Type B pancreatic cell (in vitro differentiated cells): Measurements from ENCODE around the gene POMGNT2. TPM values are rescaled to one million over a fixed set of nuclear protein-coding genes. Genes with fewer than 3 reads are reported as not detected.

Experiments
- DNase-seq: peaks from one replicate; pipeline ENCODE4 v3.0.0; 2021; ENCODE audit warnings: mixed read lengths; ENCODE audit not compliant: unreplicated experiment; ENCODE audit errors: extremely low spot score
- H3K27ac Mint-ChIP-seq: 2 replicates; pipeline ENCODE4 v1.8.0; 2021; ENCODE audit warnings: mild to moderate bottlenecking, mixed read lengths
- H3K27me3 Mint-ChIP-seq: 2 replicates; pipeline ENCODE4 v1.8.0; 2021; ENCODE audit warnings: mixed read lengths
- H3K36me3 Mint-ChIP-seq: 2 replicates; pipeline ENCODE4 v1.8.0; 2021; ENCODE audit warnings: mixed read lengths
- H3K4me1 Mint-ChIP-seq: one replicate; pipeline ENCODE4 v1.8.0; 2021; ENCODE audit warnings: mixed read lengths; ENCODE audit not compliant: unreplicated experiment
- H3K4me3 Mint-ChIP-seq: 2 replicates; pipeline ENCODE4 v1.8.0; 2021; ENCODE audit warnings: mild to moderate bottlenecking, mixed read lengths
- H3K9me3 Mint-ChIP-seq: 2 replicates; pipeline ENCODE4 v1.8.0; 2021; ENCODE audit warnings: mixed read lengths
- CTCF ChIP-seq: fragments of 200-600 bp; sonication (generic); conservative IDR thresholded peaks from 2 replicates; pipeline ENCODE4 v1.5.0; 2021; ENCODE audit warnings: antibody characterized with exemption, mild to moderate bottlenecking
- total RNA-seq: library from RNA; stranded (reverse); gene quantifications from 2 replicates; pipeline ENCODE4 v1.2.1, GENCODE V29; 2021; ENCODE audit warnings: low replicate concordance

Gene POMGNT2
- total RNA-seq, 1 donor from 2014 or later = 15.7 TPM

- Mint-ChIP-seq H3K27me3 (no peaks in the 10 kb centered on the region), H3K36me3 (no peaks in the 10 kb centered on the region), H3K4me1 (no peaks in the 10 kb centered on the region), H3K27ac (no peak overlapping the region), H3K4me3 (no peak overlapping the region), H3K9me3 (no peaks in the 10 kb centered on the region)
- no peak for TF ChIP-seq CTCF
- no peak for DNase-seq
Measured at GRCh38 chr3:43098761-43099160, 7.1 kb downstream of the POMGNT2 start.

GRCh38 chr3:43097400-43098080, 8.3 kb downstream of the POMGNT2 start:
- Mint-ChIP-seq H3K9me3 (no peaks in the 10 kb centered on the region), H3K27me3 (no peaks in the 10 kb centered on the region), H3K27ac (no peak overlapping the region), H3K4me1 (no peaks in the 10 kb centered on the region), H3K4me3 (no peak overlapping the region), H3K36me3 (no peaks in the 10 kb centered on the region)
- no peak for TF ChIP-seq CTCF
- DNase-seq = no peak

DNA sequence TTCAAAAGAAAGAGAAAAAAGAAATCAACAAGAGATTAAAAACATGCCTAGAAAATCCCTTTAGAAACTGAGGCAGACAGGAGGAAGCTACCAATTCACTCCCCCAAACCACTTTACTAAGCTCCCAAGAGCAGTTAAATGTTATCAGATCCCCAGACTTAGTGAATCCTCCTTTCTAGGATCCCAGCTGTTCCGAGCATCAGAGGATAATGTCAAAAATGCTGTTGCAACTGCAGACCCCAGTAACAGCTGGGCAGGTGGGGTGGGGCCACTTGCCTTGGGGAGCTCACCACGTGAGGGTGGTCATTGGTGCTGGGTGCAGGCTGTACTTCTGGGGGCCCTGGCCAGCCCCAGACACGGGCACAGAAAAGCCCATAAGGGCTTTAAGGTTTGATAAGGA, 9.1 kb downstream of the POMGNT2 start:
- H3K36me3 Mint-ChIP-seq = no peaks in the 10 kb centered on the region
- no peak overlapping the region for H3K4me3 Mint-ChIP-seq
- H3K27ac Mint-ChIP-seq = no peak overlapping the region
- no peaks in the 10 kb centered on the region for H3K4me1 Mint-ChIP-seq
- H3K9me3 Mint-ChIP-seq = no peaks in the 10 kb centered on the region
- DNase-seq = no peak
- no peak for TF ChIP-seq CTCF
- no peaks in the 10 kb centered on the region for H3K27me3 Mint-ChIP-seq

- no peaks in the 10 kb centered on the region for H3K36me3 Mint-ChIP-seq
- no peaks in the 10 kb centered on the region for H3K4me1 Mint-ChIP-seq
- DNase-seq = no peak
- H3K27me3 Mint-ChIP-seq = no peaks in the 10 kb centered on the region
- no peak overlapping the region for H3K4me3 Mint-ChIP-seq
- no peaks in the 10 kb centered on the region for H3K9me3 Mint-ChIP-seq
- no peak for TF ChIP-seq CTCF
- H3K27ac Mint-ChIP-seq = no peak overlapping the region
Measured at GRCh38 chr3:43095370-43095769, 10.5 kb downstream of the POMGNT2 start.

- Mint-ChIP-seq H3K36me3 (no peaks in the 10 kb centered on the region), H3K4me3 (no peak overlapping the region), H3K9me3 (no peaks in the 10 kb centered on the region), H3K27ac (no peak overlapping the region), H3K27me3 (no peaks in the 10 kb centered on the region), H3K4me1 (no peaks in the 10 kb centered on the region)
- DNase-seq = no peak
- TF ChIP-seq CTCF = no peak
Measured at GRCh38 chr3:43094851-43095250, 11.0 kb downstream of the POMGNT2 start.

GRCh38 chr3:43094381-43094780, 11.5 kb downstream of the POMGNT2 start:
- no peaks in the 10 kb centered on the region for H3K4me1 Mint-ChIP-seq
- TF ChIP-seq CTCF = no peak
- DNase-seq = no peak

More at GRCh38 chr3:43094381-43094780, 11.5 kb downstream of the POMGNT2 start:
- H3K27ac Mint-ChIP-seq = no peak overlapping the region
- H3K4me3 Mint-ChIP-seq = no peak overlapping the region
- no peaks in the 10 kb centered on the region for H3K9me3 Mint-ChIP-seq
- H3K36me3 Mint-ChIP-seq = no peaks in the 10 kb centered on the region
- no peaks in the 10 kb centered on the region for H3K27me3 Mint-ChIP-seq
